Large intestine (tissue), 3 donors: ENCODE results near the gene NELFB. TPM values are rescaled to one million over a fixed set of nuclear protein-coding genes. Genes with fewer than 3 reads are reported as not detected.

Experiments
- DNase-seq, 2 donors: peaks; one replicate each; pipeline versions ENCODE4 v3.0.0 to v3.0.0-alpha.2; 2013
- H3K27ac ChIP-seq: one replicate; pipeline ENCODE4 v1.5.1; 2013; ENCODE audit warnings: low read length
- H3K27me3 ChIP-seq: 2 replicates; pipeline ENCODE4 v1.6.1; 2013; ENCODE audit warnings: low read length; ENCODE audit not compliant: control insufficient read depth, insufficient read depth
- H3K36me3 ChIP-seq: 2 replicates; pipeline ENCODE4 v1.6.1; 2013; ENCODE audit warnings: low read length; ENCODE audit not compliant: control insufficient read depth, insufficient read depth
- H3K4me1 ChIP-seq: one replicate; pipeline ENCODE4 v1.6.1; 2013; ENCODE audit warnings: low read length; ENCODE audit not compliant: control insufficient read depth, insufficient read depth
- H3K4me3 ChIP-seq: one replicate; pipeline ENCODE4 v1.5.1; 2013; ENCODE audit warnings: low read length
- H3K9me3 ChIP-seq: one replicate; pipeline ENCODE4 v1.6.1; 2013; ENCODE audit warnings: mild to moderate bottlenecking, low read depth, low read length, moderate library complexity; ENCODE audit not compliant: control insufficient read depth
- WGBS: methylation state at CpG from one replicate; pipeline ENCODE4 v1.1.5; 2013; ENCODE audit warnings: low lambda C conversion rate; ENCODE audit not compliant: insufficient coverage; 5-methylcytosine and 5-hydroxymethylcytosine counted together
- polyA plus RNA-seq: library from polyadenylated mRNA; unstranded; fragments of 120-200 nt; gene quantifications from one replicate; pipeline ENCODE4 v1.2.1, GENCODE V29; 2013

Gene NELFB
- polyA plus RNA-seq, 1 donor = 45.9 TPM

DNA sequence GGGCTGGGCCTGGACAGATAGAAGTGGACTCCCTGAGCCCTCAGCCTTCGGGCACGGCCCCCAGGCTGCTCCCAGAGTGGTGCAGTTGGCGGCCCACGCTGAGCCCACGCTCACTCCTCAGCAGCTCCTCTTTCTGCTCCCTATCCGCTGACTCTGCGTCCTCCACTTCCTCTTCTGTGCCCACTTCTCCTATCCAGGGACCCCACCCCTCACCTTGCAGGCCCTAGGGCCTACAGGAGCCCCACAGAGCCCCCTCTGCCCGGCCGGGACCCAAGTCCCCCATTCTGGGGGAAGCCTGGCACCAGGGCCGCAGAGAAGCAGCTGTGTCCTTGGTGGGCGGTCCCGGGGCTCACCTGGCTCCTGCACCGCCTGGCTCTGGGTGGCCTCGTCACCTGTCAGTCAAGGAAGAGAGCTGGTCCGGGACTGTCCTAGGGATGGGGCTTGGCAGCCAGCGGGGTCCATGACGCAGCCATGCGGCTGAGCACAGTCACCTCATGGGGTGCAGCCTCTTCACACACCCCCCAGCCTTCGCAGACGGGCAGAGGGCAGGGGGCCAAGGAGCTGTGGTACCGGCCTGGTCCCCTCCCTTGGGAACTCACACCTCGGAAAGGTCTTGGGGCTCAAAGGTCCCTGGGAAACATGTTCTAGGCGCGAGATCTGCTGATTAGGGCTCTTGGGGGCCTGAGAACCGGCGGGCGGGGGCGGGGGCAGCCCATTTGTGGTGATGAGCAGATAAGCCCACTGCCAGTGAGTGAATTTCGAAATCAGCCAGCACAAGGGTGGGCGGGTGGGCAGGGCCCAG is 52.3 kb downstream of the NELFB start:
- DNase-seq = peak; percentile 79 to 89
- H3K4me3 ChIP-seq = peak overlapping the region; percentile 60
- H3K27me3 ChIP-seq = no peaks in the 10 kb centered on the region
- H3K36me3 ChIP-seq = no peaks in the 10 kb centered on the region
- peaks cover 89% of the 10 kb centered on the region for H3K4me1 ChIP-seq
- H3K9me3 ChIP-seq = peaks cover 2% of the 10 kb centered on the region
- H3K27ac ChIP-seq = peak overlapping the region; percentile 85
- WGBS = no CpG with 5 or more reads among the region's 30 CpGs

GRCh38 chr9:137308057-137308619 is 53.0 kb downstream of the NELFB start:
- peak in 1 of 2 donors; percentile 67 for DNase-seq
- Histone ChIP-seq H3K27me3 (no peaks in the 10 kb centered on the region), H3K4me1 (peaks cover 91% of the 10 kb centered on the region), H3K36me3 (no peaks in the 10 kb centered on the region), H3K4me3 (no peak overlapping the region), H3K9me3 (peaks cover 2% of the 10 kb centered on the region), H3K27ac (peak overlapping the region; percentile 85)
- no CpG with 5 or more reads among the region's 20 CpGs for WGBS

DNA sequence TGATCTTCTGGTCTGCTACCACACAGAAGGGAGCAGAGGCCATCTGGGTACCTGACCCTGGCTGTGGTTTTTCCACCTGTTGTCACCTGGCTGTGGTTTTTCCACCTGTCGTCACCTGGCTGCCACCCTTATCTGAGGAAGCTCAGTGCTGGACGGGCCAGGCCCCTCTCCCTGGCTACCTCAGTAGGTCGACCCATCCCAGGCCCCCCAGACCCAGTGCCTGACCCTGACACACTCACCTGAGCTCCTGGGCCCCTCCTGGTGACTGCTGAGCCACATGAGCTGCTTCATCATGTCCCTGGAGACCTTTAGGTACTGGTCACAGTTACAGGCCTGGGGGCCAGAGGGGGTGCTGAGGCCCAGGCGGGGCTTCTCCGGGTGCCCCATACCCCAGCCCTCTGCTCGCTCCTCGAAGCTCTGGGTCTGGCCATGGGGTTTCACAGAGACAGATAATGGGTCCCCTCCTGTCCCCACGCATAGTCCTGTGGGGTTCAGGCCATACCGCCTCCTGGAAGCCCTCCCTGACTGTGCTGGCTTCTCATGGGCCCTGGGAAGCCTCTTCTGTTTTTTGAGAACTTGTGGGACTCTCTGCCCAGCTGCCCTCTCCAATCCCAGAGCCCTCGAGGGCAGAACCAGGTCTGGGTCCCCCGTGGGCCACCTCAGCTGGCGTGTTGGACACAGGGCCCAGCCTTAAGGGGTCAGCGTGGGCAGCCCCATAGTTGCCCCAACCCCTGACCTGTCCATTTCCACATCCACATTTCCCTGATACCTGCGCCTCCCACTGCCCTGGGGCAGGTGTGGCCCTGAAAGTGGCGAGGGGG is 54.5 kb downstream of the NELFB start:
- Histone ChIP-seq H3K4me3 (no peak overlapping the region), H3K36me3 (no peaks in the 10 kb centered on the region), H3K4me1 (peaks cover 89% of the 10 kb centered on the region), H3K27ac (peak overlapping the region; percentile 97), H3K9me3 (peaks cover 2% of the 10 kb centered on the region), H3K27me3 (no peaks in the 10 kb centered on the region)
- WGBS = no CpG with 5 or more reads among the region's 15 CpGs
- DNase-seq = no peak

- no peaks in the 10 kb centered on the region for H3K36me3 ChIP-seq
- H3K4me1 ChIP-seq = peaks cover 90% of the 10 kb centered on the region
- peak in 1 of 2 donors; percentile 84 for DNase-seq
- H3K27ac ChIP-seq = peak overlapping the region; percentile 97
- H3K9me3 ChIP-seq = peaks cover 6% of the 10 kb centered on the region
- no CpG with 5 or more reads among the region's 20 CpGs for WGBS
- H3K27me3 ChIP-seq = no peaks in the 10 kb centered on the region
- no peak overlapping the region for H3K4me3 ChIP-seq
Measured at GRCh38 chr9:137310189-137311052, 55.3 kb downstream of the NELFB start.

GRCh38 chr9:137311171-137311985 is 56.3 kb downstream of the NELFB start:
- peak overlapping the region; percentile 97 for H3K27ac ChIP-seq
- H3K27me3 ChIP-seq = no peaks in the 10 kb centered on the region
- peak; percentile 93 to 95 for DNase-seq

GRCh38 chr9:137311986-137312851 is 57.1 kb downstream of the NELFB start:
- no peaks in the 10 kb centered on the region for H3K27me3 ChIP-seq
- DNase-seq = no peak
- peak overlapping the region; percentile 97 for H3K27ac ChIP-seq
- no peak overlapping the region for H3K4me3 ChIP-seq
- WGBS = no CpG with 5 or more reads among the region's 28 CpGs
- peaks cover 86% of the 10 kb centered on the region for H3K4me1 ChIP-seq
- H3K36me3 ChIP-seq = no peaks in the 10 kb centered on the region
- peaks cover 7% of the 10 kb centered on the region for H3K9me3 ChIP-seq

More at GRCh38 chr9:137311171-137311985, 56.3 kb downstream of the NELFB start:
- H3K4me3 ChIP-seq = no peak overlapping the region
- peaks cover 85% of the 10 kb centered on the region for H3K4me1 ChIP-seq
- no CpG with 5 or more reads among the region's 27 CpGs for WGBS
- H3K9me3 ChIP-seq = peaks cover 7% of the 10 kb centered on the region
- no peaks in the 10 kb centered on the region for H3K36me3 ChIP-seq

DNA sequence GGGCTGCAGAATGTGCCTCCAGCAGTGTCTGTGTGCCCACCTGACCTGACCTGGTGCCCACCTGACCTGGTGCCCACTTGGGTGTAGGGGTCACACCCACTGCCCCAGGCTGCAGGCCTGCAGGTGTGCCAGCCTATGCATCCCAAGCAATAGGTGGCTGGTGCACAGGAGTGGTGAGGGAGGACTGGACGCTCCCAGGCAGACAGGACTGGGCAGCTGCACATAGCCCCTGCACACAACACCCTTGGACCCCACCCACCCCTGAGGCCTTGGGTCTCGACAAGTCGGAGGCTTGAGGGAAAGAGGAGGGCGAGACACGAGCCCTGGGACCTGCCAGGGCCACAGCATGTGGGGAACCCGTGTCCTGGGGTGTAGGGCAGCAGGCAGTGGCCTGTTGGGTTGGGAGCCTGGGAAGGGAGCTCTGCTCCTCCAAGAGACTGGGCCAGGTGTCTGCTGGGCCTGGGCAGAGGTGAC is 57.8 kb downstream of the NELFB start:
- no CpG with 5 or more reads among the region's 6 CpGs for WGBS
- peak overlapping the region; percentile 97 for H3K27ac ChIP-seq
- H3K4me1 ChIP-seq = peaks cover 84% of the 10 kb centered on the region

GRCh38 chr9:137313326-137313936 is 58.3 kb downstream of the NELFB start:
- H3K27me3 ChIP-seq = no peaks in the 10 kb centered on the region
- DNase-seq = peak; percentile 93 to 97
- H3K36me3 ChIP-seq = no peaks in the 10 kb centered on the region
- peak overlapping the region; percentile 97 for H3K27ac ChIP-seq
- peaks cover 7% of the 10 kb centered on the region for H3K9me3 ChIP-seq
- peaks cover 78% of the 10 kb centered on the region for H3K4me1 ChIP-seq
- no CpG with 5 or more reads among the region's 9 CpGs for WGBS
- H3K4me3 ChIP-seq = no peak overlapping the region

More for the DNA sequence above, 57.8 kb downstream of the NELFB start:
- Histone ChIP-seq H3K27me3 (no peaks in the 10 kb centered on the region), H3K36me3 (no peaks in the 10 kb centered on the region), H3K4me3 (no peak overlapping the region), H3K9me3 (peaks cover 7% of the 10 kb centered on the region)
- DNase-seq = no peak
